HEK293 (cell line): ENCODE measurements around the gene MSRB3.

Experiments used
- CTCF ChIP-seq: fragments of 450-650 bp; formaldehyde crosslinking; IDR thresholded peaks from 2 replicates; pipeline ENCODE4 v1.5.1; 2016; ENCODE audit warnings: missing biosample characterization, missing genetic modification characterization
- HOXA7 ChIP-seq: sonication (generic); formaldehyde crosslinking; IDR thresholded peaks from 2 replicates; pipeline ENCODE4 v1.8.1; 2022; ENCODE audit warnings: missing genetic modification reagents, borderline replicate concordance
- SP2 ChIP-seq: fragments of 450-650 bp; formaldehyde crosslinking; IDR thresholded peaks from 2 replicates; pipeline ENCODE4 v1.5.1; 2016; ENCODE audit warnings: missing biosample characterization, missing genetic modification characterization
- ZBTB17 ChIP-seq: fragments of 450-650 bp; formaldehyde crosslinking; IDR thresholded peaks from 2 replicates; pipeline ENCODE4 v1.5.1; 2016; ENCODE audit warnings: missing biosample characterization, missing genetic modification characterization
- ZBTB7A ChIP-seq: fragments of 450-650 bp; formaldehyde crosslinking; IDR thresholded peaks from 2 replicates; pipeline ENCODE4 v1.5.1; 2016; ENCODE audit warnings: low read depth, missing biosample characterization, missing genetic modification characterization
- ZNF223 ChIP-seq: fragments of 450-650 bp; formaldehyde crosslinking; IDR thresholded peaks from 2 replicates; pipeline ENCODE4 v1.5.1; 2016; ENCODE audit warnings: missing biosample characterization, missing genetic modification characterization
- ZNF280D ChIP-seq: fragments of 450-650 bp; formaldehyde crosslinking; IDR thresholded peaks from 2 replicates; pipeline ENCODE4 v1.5.1; 2016; ENCODE audit warnings: missing biosample characterization, missing genetic modification characterization
- ZNF324 ChIP-seq: fragments of 450-650 bp; formaldehyde crosslinking; IDR thresholded peaks from 2 replicates; pipeline ENCODE4 v1.5.1; 2016; ENCODE audit warnings: missing biosample characterization, missing genetic modification characterization
- ZNF654 ChIP-seq: fragments of 450-650 bp; formaldehyde crosslinking; IDR thresholded peaks from 2 replicates; pipeline ENCODE4 v1.5.1; 2016; ENCODE audit warnings: low read depth, missing biosample characterization, missing genetic modification characterization
- ZNF677 ChIP-seq: fragments of 450-650 bp; IDR thresholded peaks from 2 replicates; pipeline ENCODE4 v1.5.0; 2018; ENCODE audit warnings: missing biosample characterization, mild to moderate bottlenecking, missing genetic modification characterization, moderate library complexity
- ZSCAN5A ChIP-seq: fragments of 450-650 bp; formaldehyde crosslinking; IDR thresholded peaks from 2 replicates; pipeline ENCODE4 v1.5.1; 2016; ENCODE audit warnings: missing biosample characterization, missing genetic modification characterization

- TF ChIP-seq ZNF223, result no peak
- no peak for TF ChIP-seq CTCF (tag by site-specific recombination)
- TF ChIP-seq ZSCAN5A (tag by site-specific recombination), result no peak
- TF ChIP-seq ZBTB7A (tag by site-specific recombination), result no peak
- no peak for TF ChIP-seq ZNF324 (tag by site-specific recombination)
- no peak for TF ChIP-seq ZNF677 (tag by site-specific recombination)
- no peak for TF ChIP-seq HOXA7 (CRISPR knock-in tag)
- no peak for TF ChIP-seq ZNF280D (tag by site-specific recombination)
- TF ChIP-seq SP2 (tag by site-specific recombination), result no peak
- TF ChIP-seq ZNF654 (tag by site-specific recombination), result no peak
- peak; percentile 47; the same call in 1 of the 2 replicates for TF ChIP-seq ZBTB17
Measured at GRCh38 chr12:65493913-65494245, 215.4 kb downstream of the MSRB3 start.
